H1 (cell line): Measurements from ENCODE around the gene GNG13. TPM values are rescaled to one million over a fixed set of nuclear protein-coding genes. Genes with fewer than 3 reads are reported as not detected.
A peak's percentile ranks its signal among the peaks of the same experiment; 100 is the strongest.

ENCODE experiments used
- ASH2L ChIP-seq: fragments of 200-600, 300-600 bp; sonication (generic); IDR thresholded peaks from one replicate; pipeline ENCODE4 v1.7.1; 2017; ENCODE audit warnings: low read length
- GABPA ChIP-seq: IDR thresholded peaks from 2 replicates; pipeline ENCODE4 v1.6.1; 2011; ENCODE audit warnings: mild to moderate bottlenecking, low read length, moderate library complexity, borderline replicate concordance; ENCODE audit not compliant: insufficient read depth
- TAF7 ChIP-seq: optimal IDR thresholded peaks from 2 replicates; pipeline ENCODE3; 2011; ENCODE audit warnings: low read depth, mild to moderate bottlenecking, inconsistent platforms, low read length, moderate library complexity, borderline replicate concordance
- YY1 ChIP-seq: IDR thresholded peaks from 2 replicates; pipeline ENCODE4 v1.6.1; 2011; ENCODE audit warnings: low read depth, mild to moderate bottlenecking, low read length
- ZNF274 ChIP-seq: IDR thresholded peaks from 2 replicates; pipeline ENCODE4 v1.7.0; 2012; ENCODE audit warnings: low read length, borderline replicate concordance; ENCODE audit errors: extremely low read depth
- polyA plus RNA-seq, 7 experiments: library from polyadenylated mRNA; depleted of rRNA in 3 of 7; stranded (reverse) in 5 of 7; unstranded in 2 of 7; fragments of >200 nt in 5 of 7; fragments of 200-250 nt in 2 of 7; gene quantifications; 1 replicate in 5 of 7; 2 replicates in 1 of 7; 4 replicates in 1 of 7; pipeline versions ENCODE4 v1.2.1 to v1.2.3, GENCODE V29; 2011 to 2013; ENCODE audit warnings: missing spikeins in 2 of 7, mixed read lengths in 2 of 7
- total RNA-seq: library from RNA; stranded (reverse); fragmentation: NEBNext Ultra II Directional; extraction: Animal tissue kit (Norgen Biotek cat#: 25700); gene quantifications from 2 replicates; pipeline ENCODE4 v1.2.1, GENCODE V29; 2021

The GNG13 gene
- total and polyA plus RNA-seq, 2 of the 8 experiments (the other 6 are each of a cell fraction or from before 2014, with no cell fraction given): not detected

GRCh38 chr16:813204-813915 lies 12.8 kb upstream of the GNG13 start (continued):
- TF ChIP-seq YY1 (0 out of 2 replicates have a peak, but pooled peaks have one; percentile 27), GABPA (peak; percentile 84; the same call in 1 of the 2 replicates), ASH2L (peak; percentile 38), TAF7 (peak; percentile 45), ZNF274 (no peak)
